Hepatocyte (in vitro differentiated cells): ENCODE results near the gene AIP.

Experiments used
- EZH2phosphoT487 ChIP-seq: fragments of 200-600 bp; sonication (generic); IDR thresholded peaks from one replicate; pipeline ENCODE4 v1.6.1; 2018; ENCODE audit warnings: antibody characterized with exemption, mild to moderate bottlenecking, low read depth, moderate library complexity; ENCODE audit not compliant: unreplicated experiment, severe bottlenecking
- TF ChIP-seq, protein P1 (sequence below): fragments of 200-600 bp; sonication (generic); IDR thresholded peaks from 2 replicates; pipeline ENCODE4 v1.5.1; 2016; ENCODE audit warnings: antibody characterized with exemption, mild to moderate bottlenecking; ENCODE audit not compliant: poor library complexity

DNA sequence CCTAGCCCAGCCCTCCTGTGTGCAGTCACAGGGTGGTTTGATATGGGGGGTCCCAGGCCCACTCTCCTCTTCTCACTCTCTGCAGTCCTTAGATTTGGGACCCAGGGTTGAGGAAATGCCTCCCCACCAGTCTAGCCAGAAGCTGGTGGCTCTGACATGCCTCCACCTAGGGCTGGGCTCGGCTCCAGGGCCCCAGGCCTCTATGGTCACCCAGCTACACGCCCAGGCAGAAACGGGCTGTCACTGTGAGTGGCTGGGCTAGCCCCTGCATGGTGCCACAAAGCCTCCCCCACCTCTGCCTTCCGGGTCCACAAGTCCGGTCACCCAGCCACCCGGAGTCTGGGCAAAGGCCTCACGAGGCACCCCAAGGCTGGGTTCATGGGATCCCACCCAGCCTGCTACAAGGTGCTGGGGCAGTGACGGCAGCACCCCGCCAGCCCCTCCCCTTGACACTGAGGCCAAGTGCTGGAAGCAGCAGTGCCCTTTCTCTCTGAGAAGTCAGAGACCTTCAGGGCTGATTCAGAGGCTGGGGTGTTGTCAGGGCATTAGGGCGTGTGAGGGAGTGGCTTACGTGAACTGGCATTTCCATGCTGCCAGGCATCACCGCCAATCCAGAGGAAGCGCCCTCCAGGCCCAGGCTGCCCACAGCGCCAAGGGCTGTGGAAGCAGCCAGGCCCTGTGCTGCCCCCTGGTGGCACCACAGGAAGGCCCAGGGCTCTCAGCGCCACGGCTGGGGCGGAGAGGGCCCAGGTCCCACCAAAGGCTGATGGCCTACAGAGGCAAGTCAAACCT is 23.0 kb downstream of the AIP start:
- TF ChIP-seq, protein P1, sequence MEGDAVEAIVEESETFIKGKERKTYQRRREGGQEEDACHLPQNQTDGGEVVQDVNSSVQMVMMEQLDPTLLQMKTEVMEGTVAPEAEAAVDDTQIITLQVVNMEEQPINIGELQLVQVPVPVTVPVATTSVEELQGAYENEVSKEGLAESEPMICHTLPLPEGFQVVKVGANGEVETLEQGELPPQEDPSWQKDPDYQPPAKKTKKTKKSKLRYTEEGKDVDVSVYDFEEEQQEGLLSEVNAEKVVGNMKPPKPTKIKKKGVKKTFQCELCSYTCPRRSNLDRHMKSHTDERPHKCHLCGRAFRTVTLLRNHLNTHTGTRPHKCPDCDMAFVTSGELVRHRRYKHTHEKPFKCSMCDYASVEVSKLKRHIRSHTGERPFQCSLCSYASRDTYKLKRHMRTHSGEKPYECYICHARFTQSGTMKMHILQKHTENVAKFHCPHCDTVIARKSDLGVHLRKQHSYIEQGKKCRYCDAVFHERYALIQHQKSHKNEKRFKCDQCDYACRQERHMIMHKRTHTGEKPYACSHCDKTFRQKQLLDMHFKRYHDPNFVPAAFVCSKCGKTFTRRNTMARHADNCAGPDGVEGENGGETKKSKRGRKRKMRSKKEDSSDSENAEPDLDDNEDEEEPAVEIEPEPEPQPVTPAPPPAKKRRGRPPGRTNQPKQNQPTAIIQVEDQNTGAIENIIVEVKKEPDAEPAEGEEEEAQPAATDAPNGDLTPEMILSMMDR = peak; percentile 92
- no peak for TF ChIP-seq EZH2phosphoT487
